Measurements from ENCODE around the gene AHSA1.

AHSA1 gene

GRCh38 chr14:77509366-77509765, 51.5 kb downstream of the AHSA1 start:
- DNase-seq (ENCODE audit: low spot score) = no peak

GRCh38 chr14:77511486-77512162, 53.7 kb downstream of the AHSA1 start:
- no peak for DNase-seq (ENCODE audit: low spot score)

- DNase-seq (ENCODE audit: low spot score) = no peak
These were observed 58.2 kb downstream of the AHSA1 start for GRCh38 chr14:77516126-77516525.
